NAMALWA (cell line): ENCODE data around the gene OR2V2.
"Not testable (repeated sequence)": the region's sequence is repeated elsewhere in the genome, so short reads cannot be mapped to it uniquely, and the experiment has no call there.

Experiments
- DNase-seq: peaks from one replicate; pipeline ENCODE4 v3.0.0-alpha.2; 2015; ENCODE audit warnings: low spot score

Gene OR2V2

DNA sequence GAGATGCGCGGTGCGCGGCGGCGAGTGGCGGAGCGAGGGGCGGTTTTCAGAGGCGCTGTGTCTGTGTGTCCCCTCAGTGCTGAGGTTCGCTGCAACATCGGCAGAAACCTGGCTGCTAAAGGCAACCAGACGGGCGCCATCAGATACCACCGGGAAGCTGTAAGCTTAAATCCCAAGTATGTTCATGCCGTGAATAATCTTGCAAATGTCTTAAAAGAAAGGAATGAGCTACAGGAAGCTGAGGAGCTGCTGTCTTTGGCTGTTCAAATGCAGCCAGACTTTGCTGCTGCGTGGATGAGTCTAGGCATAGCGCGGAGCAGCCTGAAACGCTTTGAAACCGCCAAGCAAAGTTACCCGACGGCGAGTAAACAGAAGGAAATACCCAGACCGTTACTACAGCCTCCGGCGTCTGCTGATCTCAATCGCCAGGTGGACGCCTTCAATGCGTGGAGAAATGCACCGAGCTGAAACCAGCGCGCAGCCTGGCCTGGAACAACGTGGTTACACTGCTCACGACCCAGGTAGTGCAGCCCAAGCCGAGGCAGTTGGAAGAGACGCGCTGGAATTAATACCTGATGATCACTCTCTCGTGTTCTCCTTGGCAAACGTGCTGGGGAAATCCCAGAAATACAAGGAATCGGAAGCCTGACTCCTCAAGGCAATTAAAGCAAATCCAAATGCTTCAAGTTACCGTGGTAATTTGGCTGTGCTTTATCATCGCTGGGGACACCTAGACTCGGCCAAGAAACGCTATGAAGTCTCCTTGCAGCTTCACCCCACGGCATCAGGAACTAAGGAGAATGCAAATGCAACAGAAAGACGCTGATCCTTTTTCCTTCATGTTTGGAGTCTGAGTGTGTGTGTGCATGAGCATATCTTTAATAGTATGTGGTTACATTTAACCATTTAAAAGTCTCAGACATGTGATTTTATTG lies 32.3 kb upstream of the OR2V2 start:
- DNase-seq = no peak

DNA sequence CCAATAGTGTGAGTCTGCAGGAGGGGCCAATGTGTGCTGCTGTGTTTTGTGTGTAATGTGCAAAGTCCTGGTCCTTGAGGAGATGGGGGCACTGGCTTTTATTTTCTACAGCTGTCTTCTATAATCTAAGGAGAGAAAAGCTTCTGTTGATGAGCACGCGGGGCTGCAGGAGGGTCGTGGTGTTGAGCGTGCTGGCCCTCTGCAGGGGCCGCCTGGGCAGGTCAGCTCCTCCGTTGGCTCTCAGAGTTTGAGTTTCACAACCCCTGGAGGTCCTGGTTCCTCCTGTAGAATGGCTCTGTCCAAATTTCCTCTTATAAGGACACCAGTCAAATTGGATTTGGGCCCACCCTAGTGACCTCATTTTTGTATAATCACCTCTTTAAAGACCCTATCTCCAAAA lies 29.0 kb upstream of the OR2V2 start:
- DNase-seq = no peak

DNA sequence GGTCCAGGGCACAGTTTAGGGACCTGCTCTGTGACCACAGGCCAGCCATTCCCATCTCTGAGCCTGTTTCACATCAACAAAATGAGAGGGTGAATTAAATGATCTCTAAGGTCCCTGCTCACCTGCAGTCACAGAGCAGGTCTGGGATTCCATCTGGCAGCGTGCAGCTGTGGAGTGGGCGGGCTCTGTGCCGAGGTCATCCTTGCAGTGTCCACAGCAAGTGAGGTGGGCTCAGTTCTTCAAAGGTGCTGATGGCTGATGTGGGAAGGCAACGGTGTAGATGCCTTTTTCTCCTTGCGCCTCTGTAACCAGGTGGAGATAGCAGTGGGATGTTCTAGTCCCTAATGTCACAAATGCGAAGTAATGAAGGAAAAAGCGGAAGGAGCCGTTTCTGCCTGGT lies 28.3 kb upstream of the OR2V2 start:
- no peak for DNase-seq

DNA sequence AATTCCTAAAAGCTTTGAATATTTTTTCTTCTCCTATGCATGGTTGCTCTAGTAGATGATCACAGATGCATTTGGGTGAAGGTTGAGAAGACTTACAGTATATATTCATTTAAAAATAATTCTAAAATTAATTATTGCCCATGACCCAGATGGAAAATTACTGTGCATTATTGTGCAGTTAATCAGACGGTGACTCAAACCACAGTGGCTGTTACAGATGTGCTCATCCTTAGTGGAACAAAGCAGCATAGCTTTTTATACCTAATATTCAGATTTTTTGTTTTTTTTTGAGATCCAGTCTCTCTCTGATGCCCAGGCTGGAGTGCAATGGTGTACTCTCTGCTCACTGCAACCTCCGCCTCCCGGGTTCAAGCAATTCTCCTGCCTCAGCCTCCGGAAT lies 27.1 kb upstream of the OR2V2 start:
- DNase-seq = no peak

DNA sequence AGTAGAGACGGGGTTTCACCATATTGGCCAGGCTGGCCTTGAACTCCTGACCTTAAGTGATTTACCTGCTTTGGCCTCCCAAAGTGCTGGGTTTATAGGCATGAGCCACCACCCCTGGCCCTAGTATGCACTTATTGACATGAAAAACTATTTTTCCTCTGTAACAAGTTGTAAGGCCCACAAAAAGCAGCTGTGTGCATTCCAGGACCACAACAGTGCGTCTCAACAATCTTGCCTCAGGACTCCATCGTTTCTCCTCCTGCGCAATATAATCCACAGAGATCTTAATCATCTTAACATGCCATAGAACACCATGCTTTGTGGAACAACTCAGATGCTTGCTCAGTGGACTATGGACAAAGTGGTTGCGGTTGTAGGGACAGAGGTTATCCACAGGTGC lies 26.6 kb upstream of the OR2V2 start:
- DNase-seq = no peak

DNA sequence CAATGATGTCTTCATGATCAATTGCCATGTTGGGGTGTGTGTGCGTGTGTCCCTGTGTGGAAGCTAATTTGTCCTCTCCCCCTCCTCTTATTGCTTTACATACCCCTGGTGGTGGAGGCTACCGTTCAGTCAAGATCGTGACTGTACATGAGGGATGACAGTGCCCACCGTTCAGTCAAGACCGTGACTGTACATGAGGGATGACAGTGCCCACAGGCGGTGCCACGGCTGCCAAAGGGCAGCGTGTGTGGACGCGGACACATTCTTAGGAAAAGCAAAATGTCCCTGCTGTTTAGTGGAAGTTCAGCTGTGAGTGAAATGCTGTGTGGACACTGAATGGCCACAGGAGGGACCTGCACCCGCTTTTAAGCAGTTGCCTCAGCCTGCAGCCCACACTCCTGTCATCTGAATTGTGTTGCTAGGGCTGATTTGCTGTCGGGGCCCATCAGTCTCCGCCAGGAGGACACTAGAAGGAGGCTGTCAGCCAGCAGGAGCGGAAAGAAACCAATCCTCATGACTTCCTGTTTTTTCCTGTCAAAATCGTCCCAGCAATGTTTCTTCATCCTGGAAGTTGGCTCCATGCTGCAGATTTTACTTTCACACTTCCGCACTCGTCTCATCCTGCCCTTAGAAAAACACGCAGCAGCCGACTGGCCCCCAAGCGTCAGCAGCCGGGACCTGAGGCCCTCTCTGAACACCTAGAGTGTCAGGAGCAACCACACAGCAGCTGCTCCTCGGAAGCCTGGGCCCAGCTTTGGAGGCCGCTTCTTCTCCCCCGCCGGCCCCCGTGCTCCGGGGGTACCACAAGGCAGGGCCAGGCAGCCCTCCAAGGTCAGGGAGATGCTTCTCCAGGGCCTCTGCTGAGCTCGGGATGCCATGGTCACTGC lies 25.5 kb upstream of the OR2V2 start:
- DNase-seq = no peak

DNA sequence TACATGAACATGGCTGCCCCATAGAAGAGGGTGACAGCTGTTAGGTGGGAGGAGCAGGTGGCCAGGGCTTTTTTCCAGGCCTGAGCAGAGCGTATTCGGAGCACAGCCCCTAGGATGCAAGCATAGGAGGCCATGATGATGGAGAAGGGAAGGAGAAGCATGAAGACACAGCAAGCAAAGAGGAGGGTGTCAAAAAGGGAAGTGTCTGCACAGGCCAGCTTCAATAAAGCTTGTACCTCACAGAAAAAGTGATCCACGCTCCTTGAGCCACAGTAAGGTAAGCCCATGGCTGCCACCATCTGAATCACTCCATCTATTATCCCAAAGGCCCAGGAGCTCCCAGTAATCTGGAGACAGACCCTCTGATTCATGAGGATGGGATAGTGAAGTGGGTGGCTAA lies 22.9 kb upstream of the OR2V2 start:
- no peak for DNase-seq

DNA sequence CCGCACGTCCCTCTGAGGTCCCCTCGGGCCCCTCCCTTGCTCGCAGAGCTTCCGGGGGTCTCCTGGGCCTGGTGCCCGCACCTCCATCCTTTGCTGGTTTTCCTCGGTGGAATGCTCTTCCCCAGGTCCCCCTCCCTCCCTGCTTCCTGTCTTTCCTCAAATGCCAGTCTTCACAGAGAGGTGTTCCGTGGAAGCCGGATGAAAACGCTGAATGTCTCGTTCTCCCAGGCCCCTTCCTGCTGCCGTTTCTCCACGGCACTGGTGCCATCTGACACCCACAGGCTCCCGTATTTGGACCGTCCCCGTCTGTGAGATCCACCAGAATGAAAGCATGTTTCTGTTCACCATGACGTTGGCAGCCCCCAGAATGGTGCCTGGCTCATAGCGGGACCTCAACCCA lies 20.5 kb upstream of the OR2V2 start:
- no peak for DNase-seq

DNA sequence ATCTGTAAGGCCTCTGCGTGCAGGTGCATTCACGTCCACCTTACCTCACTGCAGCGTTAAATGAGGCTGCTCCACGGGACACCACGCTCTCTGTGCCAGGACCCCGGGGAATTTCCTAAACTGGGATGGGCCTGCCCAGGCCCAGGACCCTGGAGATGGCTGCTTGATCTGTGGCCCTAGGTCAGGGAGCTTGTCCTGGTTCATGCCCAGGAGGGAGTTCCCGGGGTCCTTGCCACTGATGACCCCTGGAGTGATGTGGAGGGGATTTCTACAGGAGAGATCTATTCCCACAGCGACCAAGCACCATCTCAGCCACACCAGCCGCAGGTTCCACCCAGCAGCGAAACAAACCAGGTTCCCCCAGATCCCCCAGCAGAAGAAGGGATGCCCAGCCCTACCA lies 19.9 kb upstream of the OR2V2 start:
- DNase-seq = no peak

DNA sequence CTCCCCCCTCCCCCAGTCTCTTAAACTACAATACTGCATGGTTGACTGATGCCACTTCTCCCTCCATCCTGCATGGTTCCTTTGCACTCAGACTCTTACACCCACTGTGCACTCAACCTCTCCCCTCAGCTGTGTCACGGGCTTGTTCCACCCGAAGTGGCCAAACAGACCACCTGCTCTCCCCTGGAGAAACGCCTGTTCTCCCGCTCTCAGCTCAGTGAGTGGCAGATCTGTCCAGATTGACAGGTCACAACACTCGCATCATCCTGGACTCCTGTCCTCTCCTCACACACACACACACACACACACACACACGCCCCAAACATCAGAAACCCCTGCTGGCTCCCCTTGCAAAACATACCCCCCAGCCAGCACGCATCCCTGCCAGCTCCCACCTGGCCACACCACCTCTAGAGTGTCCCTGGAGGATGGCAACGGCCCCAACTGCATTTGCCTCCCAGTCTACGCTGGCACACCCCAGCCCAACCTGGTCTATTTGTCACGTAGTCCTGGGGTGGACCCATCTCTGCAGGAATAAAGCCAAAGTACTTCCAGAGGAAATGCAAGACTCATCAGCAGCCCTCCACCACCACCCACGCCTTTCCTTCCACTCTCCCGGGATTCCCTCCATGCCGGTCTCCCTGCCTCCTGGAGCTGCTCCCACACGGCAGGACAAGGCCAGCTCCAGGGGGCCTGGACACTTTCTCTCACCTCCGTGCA lies 19.3 kb upstream of the OR2V2 start:
- no peak for DNase-seq

DNA sequence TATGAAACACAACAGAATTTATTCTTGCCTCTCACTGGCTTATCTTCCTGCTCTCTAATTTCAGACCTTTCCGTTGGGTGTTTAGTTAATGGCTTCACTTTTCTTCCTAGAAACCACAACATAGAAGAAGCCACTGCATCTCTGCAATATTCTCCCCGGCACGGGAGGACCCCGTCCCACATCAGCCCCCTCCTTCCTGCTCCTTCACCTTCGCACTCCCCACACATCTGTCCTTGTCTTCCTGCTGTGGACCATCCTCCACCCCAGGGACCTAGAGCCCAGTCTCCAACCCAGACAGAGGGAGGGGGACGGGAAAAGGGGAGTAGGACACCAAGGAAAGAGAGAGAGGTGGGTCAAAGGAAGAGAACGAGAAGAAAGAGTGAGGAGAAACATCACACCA lies 17.8 kb upstream of the OR2V2 start:
- DNase-seq = no peak

DNA sequence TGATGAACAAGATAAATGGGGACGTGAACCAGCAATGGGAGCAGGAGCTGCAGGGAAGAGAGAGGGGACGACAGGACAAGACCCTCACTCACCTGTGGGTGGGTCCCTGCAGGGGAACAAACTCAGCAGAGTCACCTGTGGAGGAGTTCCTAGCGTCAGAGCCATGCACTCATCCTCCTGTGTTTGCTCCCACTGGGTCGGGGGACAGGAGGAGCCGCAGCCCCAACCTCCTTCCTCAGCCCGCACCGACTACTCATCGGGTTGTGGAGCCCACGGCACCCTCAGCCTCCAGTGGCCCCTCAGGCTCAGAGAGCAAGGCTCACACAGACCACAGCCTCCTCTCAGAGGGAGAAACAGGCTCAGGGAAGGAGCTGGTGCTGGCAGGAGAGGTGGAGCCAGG lies 17.3 kb upstream of the OR2V2 start:
- not testable (repeated sequence) for DNase-seq

DNA sequence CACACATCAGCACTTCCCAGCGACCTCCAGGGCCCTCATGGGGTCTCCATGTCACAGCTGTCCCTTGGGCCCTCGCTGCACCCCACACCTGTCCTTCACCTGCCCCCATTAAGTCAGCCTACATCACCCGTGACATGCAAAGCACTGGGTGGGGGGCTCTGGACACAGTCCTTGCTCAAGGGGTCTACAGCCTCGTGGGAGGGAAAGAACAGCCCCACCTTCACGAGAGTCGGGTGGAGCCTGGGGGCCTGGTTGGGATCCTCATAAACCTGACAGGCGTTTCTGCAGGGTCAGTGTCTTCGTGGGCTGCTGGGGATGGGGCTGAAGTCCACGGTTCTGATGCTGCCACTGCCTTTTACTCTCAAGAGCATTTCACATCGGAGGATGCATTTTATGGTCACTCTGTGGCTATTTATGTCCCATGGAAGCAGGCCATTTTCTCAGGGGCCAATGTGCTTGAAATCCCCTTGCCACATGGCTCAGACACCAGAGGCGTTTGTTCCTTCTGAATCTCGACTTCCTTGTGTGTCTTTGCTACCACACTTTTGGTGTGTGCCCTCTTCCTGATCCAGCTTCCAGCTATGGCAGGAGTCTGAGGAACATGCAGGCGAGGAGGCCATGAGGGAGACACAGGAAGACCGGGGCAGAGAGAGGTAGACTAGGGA lies 16.4 kb upstream of the OR2V2 start, which contains the start of gene OR2V1:
TSS of gene OR2V1 (minus strand) at position 338 of the 665 bp plus-strand sequence. CDS start 5,865 bp downstream, outside the sequence.
- DNase-seq = no peak

DNA sequence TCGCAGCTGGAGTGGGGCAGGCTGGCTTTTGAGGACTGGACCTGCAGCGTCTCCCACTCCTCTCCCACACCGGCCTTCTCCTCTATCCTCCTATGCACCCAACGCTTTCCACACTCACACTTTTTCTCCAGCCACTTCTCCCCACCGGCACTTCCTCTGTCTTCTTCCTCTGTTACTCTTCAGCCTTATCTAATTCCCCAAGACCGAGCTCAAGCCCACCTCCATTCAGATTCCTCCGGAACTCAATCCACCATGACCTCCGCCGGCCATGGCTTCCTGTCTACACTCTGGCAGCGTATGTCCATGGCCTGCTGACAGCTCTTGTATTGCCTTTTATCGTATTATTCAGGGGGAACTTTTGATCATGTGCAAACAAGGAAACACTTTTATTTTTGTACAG lies 15.9 kb upstream of the OR2V2 start:
- DNase-seq = no peak

DNA sequence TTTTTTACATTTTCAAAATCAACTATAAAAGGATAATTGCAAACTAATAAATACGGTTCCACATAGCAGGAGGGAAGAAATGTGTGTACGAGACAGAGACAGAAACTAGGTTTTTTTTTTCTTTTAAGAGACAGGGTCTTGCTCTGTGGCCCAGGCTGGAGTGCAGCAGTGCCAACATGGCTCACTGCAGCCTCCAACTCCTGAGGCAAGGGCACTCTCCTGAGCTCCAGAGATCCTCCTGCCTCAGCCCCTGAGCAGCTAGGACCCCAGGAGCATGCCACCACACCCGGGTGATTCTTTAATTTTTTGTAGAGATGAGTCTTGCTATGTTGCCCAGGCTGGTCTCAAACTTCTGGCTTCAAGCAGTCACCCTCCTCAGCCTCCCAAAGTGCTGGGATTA lies 14.3 kb upstream of the OR2V2 start:
- no peak for DNase-seq

DNA sequence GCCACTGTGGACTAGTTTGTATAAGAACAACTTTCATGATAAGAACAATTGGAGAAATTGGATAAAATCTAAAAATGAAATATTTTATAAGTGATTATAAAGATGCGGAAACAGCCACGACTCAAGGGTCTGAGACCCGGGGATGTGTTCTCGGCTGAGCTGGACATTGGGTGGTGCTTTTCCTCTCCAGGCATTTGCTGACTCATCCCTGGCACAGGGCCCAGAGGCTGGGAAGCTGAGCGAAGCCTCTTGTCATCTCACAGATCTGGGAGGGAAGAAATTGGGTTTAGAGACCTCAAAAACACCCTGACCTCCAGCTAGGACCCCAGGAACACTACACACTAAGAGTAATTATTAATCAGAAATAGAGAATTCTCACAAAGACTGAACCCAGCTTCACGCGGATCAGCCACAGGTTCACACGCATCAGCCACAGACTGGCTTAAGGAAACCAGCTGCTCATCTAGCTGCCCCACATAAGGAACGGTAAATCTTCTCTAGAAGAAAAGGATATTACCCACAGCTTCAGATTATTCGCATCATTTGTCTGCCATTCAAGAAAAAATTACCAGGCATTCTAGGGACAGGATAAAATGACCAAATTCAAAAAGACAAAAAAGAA lies 13.7 kb upstream of the OR2V2 start:
- DNase-seq = no peak

DNA sequence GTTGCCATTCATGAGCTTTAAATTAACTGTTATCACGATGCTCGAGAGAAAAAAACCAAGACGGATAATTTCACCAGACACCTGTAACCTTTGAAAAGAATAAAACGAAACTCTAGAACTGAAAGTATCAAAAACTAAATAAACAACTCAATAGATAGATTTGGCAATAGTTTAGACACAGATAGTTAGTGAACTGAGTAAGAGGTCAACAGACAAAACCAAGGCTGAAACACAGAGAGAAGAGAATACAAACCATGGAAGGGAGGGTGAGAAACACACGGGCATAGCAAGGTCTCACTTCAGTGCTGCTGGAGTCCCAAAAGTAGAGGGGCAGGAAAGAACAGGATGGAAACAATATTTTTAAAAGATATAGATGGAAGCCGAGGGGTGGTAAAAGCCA lies 13.1 kb upstream of the OR2V2 start:
- DNase-seq = no peak

DNA sequence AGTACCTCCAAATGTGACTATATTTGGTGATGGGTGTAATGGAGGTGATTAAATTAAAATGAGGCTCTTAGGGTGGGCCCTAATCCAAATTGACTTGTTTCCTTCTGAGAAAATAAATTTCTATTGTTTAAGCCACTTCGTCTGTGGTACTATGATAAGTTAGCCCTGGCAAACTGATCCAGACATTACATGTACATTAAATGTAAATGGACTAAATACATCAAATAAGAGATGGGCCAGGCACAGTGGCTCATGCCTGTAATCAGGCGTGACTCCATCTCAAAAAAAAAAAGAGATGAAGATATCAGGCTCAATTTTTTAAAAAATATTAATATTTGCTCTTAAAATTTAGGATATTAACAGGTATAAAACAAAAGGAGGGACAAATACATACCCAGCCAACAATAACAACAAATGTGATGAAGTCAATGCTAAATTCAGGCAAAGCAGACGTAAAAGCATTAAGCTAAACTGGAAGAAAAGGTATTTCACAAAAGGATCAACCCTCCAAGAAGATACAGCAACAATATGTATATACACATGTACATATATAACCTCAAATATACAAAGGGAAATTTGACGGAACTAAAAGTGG lies 10.9 kb upstream of the OR2V2 start:
- DNase-seq = no peak

DNA sequence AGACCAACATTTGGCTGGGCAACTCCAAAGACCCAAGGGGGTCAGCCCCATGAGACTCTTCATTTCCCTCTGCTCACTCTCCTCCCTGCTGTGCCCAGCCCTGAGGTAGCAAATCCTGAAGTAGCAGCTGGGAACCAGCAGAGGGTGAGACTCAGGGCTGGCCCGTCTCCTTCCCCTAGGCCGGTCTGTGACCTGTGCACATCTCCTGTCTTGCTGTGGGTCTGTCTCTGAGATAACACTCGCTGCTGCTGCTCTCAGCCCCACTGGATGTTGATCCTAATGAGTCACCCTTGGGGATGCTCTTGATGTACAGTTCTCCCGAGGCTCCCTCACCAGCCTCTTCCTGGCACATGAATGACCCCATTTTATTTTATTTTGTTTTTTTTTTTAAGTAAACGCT lies 9.1 kb upstream of the OR2V2 start:
- DNase-seq = no peak

DNA sequence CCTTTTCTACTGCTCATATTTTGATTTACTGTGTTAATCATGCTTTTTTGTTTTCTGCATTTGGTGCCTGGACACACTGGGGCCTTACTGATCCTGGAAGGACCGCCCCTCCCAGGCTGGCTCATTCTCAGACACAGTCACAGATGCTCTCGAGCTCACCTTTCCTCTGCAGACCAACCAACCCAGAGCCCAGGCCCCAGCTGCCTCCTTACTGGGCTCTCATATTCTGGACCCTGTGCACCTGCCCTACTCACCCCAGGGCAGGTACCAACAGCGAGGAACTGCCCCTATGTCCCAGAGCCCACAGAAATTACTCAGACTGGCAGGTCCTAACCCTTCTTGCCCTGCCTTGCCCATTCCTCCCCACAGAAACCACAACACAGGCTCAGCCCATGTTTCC lies 6.6 kb upstream of the OR2V2 start:
- DNase-seq = no peak

DNA sequence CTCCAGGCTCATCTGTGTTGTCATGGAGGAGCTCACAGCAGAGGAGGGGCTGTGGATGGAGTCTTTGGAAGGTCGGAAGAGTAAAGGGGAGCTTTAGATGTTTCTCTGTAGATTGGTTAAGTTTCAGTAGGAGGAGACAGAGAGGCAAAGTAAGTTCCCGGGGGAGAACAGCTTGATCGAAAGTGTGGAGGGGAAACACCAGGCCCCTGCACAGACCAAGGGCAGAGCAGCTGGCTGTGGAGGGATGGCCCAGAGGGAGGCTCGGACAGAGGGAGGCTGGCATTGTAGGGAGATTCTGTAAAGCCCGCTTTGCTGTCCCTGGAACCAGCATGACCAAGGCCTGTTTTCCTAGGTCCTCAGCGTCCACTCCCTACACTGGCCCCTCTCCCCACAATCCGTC lies 5.3 kb upstream of the OR2V2 start:
- no peak for DNase-seq
